ENCODE results near the gene KPNB1. TPM values are rescaled to one million over a fixed set of nuclear protein-coding genes. Genes with fewer than 3 reads are reported as not detected.

KPNB1 gene
- polyA plus RNA-seq, 2 of the 4 experiments (the other 2 are of a cell fraction) = 315 to 358 TPM

DNA sequence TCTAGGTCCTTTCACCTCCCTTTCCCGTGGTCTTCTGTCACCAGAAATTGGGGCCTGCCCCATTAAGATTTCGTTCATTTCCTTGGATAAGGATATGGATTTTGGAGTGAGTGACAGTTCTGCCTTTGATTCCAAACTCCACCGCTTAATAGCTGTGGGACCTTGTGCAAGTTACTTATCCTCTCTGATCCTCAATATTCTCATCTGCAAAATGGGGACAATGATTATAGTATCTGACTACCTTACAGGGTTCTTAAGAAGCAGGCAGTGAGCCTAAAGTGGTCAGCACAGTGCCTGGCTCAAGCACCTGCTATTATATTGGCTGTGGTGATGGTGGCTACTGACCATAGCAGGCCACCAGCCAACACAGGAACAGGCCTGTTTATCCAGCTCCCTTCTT, 59.9 kb downstream of the KPNB1 start:
- ChIA-PET CTCF (interaction anchor here (0.5 to 11.0 kb wide), 5 partner anchors 11 to 1787 kb away, joined by 3 to 130 read pairs (median 3); no protein-coding TSS in a partner anchor), POLR2A (no interaction called here)
- no peak overlapping the region for H3K4me2 ChIP-seq
- H3K4me3 ChIP-seq = no peak overlapping the region
- H3K9me3 ChIP-seq = no peaks in the 10 kb centered on the region
- H3K27ac ChIP-seq = no peak overlapping the region
- WGBS (ENCODE audit: missing lambda C conversion rate) = 81% methylated on average over 3 of the region's 3 CpGs
- FAIRE-seq (no peak), ATAC-seq (no peak), DNase-seq (ENCODE audit: low read depth in 1 of 2, low spot score in 1 of 2) (no peak)
- no peaks in the 10 kb centered on the region for H3K4me1 ChIP-seq
- TF ChIP-seq MAFK (IDR thresholded peaks at IDR 0.05; ENCODE audit: partially characterized antibody) (no peak), KDM1A (IDR thresholded peaks at IDR 0.05; ENCODE audit: low read depth) (0 out of 2 replicates have a peak, but pooled peaks have one; percentile 27)
- TF ChIP-seq, protein P1, sequence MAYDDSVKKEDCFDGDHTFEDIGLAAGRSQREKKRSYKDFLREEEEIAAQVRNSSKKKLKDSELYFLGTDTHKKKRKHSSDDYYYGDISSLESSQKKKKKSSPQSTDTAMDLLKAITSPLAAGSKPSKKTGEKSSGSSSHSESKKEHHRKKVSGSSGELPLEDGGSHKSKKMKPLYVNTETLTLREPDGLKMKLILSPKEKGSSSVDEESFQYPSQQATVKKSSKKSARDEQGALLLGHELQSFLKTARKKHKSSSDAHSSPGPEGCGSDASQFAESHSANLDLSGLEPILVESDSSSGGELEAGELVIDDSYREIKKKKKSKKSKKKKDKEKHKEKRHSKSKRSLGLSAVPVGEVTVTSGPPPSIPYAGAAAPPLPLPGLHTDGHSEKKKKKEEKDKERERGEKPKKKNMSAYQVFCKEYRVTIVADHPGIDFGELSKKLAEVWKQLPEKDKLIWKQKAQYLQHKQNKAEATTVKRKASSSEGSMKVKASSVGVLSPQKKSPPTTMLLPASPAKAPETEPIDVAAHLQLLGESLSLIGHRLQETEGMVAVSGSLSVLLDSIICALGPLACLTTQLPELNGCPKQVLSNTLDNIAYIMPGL (CRISPR knock-in tag; IDR thresholded peaks at IDR 0.05; ENCODE audit: borderline replicate concordance) = no peak

DNA sequence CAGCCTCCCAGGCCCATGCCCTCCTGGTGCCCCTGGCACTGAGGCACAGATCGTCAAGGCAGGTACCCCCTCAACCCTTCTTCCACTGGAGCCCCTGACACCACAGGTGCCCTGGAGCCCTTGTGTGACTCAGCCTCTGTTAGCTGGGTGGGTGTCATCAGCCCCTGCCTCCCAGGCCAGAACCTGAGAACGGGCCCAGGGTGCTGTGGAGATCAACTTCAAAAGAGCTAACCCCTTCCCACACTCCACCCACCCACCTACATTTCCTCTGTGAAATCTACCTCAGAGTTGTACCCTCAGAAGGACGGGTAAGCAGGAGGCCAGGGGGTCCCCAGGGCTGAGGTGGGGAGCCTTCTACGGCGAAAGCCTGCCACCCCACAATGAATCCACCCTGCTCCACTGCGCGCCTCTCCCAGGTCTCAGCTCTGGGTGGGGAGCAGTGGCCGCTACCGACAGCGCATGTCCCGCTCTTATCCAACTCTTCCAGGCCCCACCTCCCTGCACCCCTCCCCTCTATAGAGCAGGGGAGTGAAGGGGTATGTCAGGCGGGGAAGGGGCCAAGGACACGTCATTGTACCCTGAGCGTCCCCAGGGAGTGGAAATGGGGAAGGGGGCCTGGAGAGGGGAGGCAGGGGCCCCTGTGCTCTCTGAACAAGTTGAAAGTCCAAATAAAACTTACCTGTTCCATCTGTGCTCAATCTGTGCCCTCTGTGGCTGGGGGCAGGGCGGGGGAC, 61.8 kb downstream of the KPNB1 start:
- CTCF ChIA-PET = interaction anchor here (0.9 to 11.0 kb wide), 2 partner anchors 13 to 79 kb away, joined by 3 to 130 read pairs; no protein-coding TSS in a partner anchor

DNA sequence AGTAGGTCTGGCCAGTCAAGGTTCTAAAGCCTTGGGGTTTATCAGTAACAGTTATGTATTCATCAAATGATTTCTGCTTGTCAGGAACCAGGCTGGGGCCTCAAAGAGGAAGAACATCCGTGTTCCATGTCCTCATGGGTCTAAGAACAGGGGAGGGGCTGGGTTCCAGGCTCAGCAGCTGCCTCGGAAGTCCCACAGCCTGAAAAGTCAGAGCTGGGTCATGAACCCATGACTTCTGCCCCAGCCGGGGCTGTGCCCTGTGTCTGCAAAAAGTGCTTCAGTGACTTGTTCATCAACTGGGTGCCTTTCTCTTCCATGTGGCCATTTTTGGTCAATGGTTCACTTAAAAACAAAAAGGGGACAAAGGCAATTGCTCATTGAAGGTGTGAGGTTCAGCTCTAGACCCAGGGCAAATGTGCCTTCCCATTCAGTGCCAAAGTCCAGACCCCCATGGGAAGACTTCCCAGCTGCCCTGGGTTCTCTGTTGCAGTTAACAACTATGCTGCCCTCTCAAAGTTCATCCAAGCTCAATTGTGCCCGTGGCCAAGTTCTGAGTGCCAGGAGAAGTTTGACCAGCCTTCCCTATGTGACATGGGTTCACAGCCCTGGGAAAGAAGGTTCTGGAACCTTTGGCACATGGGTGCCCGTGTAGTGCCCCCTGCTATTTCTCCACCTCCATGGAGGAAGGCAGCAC, 62.8 kb downstream of the KPNB1 start:
- FAIRE-seq = no peak
- WGBS (ENCODE audit: missing lambda C conversion rate) = 23% methylated on average over 5 of the region's 5 CpGs
- no peak for TF ChIP-seq HOXB13 (CRISPR knock-in tag; IDR thresholded peaks at IDR 0.05; ENCODE audit: low read depth)
- TF ChIP-seq, protein P2, sequence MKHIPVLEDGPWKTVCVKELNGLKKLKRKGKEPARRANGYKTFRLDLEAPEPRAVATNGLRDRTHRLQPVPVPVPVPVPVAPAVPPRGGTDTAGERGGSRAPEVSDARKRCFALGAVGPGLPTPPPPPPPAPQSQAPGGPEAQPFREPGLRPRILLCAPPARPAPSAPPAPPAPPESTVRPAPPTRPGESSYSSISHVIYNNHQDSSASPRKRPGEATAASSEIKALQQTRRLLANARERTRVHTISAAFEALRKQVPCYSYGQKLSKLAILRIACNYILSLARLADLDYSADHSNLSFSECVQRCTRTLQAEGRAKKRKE (CRISPR knock-in tag; IDR thresholded peaks at IDR 0.05; ENCODE audit: low read depth) = no peak
- no peak for TF ChIP-seq BHLHE40 (IDR thresholded peaks at IDR 0.05; ENCODE audit: low read depth, low read length)
- TF ChIP-seq, protein P3, sequence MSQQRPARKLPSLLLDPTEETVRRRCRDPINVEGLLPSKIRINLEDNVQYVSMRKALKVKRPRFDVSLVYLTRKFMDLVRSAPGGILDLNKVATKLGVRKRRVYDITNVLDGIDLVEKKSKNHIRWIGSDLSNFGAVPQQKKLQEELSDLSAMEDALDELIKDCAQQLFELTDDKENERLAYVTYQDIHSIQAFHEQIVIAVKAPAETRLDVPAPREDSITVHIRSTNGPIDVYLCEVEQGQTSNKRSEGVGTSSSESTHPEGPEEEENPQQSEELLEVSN (IDR thresholded peaks at IDR 0.05; ENCODE audit: borderline replicate concordance, low read depth) = no peak
- TF ChIP-seq RARB (CRISPR knock-in tag; IDR thresholded peaks at IDR 0.05) = no peak
- TF ChIP-seq, protein P4, sequence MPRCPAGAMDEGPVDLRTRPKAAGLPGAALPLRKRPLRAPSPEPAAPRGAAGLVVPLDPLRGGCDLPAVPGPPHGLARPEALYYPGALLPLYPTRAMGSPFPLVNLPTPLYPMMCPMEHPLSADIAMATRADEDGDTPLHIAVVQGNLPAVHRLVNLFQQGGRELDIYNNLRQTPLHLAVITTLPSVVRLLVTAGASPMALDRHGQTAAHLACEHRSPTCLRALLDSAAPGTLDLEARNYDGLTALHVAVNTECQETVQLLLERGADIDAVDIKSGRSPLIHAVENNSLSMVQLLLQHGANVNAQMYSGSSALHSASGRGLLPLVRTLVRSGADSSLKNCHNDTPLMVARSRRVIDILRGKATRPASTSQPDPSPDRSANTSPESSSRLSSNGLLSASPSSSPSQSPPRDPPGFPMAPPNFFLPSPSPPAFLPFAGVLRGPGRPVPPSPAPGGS (IDR thresholded peaks at IDR 0.05) = no peak
- no peak for TF ChIP-seq CBX8 (IDR thresholded peaks at IDR 0.05)
- no peak for TF ChIP-seq SMC3 (IDR thresholded peaks at IDR 0.05)
- TF ChIP-seq, protein P5, sequence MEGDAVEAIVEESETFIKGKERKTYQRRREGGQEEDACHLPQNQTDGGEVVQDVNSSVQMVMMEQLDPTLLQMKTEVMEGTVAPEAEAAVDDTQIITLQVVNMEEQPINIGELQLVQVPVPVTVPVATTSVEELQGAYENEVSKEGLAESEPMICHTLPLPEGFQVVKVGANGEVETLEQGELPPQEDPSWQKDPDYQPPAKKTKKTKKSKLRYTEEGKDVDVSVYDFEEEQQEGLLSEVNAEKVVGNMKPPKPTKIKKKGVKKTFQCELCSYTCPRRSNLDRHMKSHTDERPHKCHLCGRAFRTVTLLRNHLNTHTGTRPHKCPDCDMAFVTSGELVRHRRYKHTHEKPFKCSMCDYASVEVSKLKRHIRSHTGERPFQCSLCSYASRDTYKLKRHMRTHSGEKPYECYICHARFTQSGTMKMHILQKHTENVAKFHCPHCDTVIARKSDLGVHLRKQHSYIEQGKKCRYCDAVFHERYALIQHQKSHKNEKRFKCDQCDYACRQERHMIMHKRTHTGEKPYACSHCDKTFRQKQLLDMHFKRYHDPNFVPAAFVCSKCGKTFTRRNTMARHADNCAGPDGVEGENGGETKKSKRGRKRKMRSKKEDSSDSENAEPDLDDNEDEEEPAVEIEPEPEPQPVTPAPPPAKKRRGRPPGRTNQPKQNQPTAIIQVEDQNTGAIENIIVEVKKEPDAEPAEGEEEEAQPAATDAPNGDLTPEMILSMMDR (IDR thresholded peaks at IDR 0.05) = no peak
- TF ChIP-seq MYC (IDR thresholded peaks at IDR 0.05; ENCODE audit: borderline replicate concordance, low read length) = no peak
- TF ChIP-seq NR3C1 (IDR thresholded peaks at IDR 0.05) = no peak
- TF ChIP-seq HOXB5 (CRISPR knock-in tag; IDR thresholded peaks at IDR 0.05) = no peak
- no peak for TF ChIP-seq FOXS1 (CRISPR knock-in tag; IDR thresholded peaks at IDR 0.05)
- no peak for TF ChIP-seq GATA3 (IDR thresholded peaks at IDR 0.05; ENCODE audit: borderline replicate concordance)
- TF ChIP-seq HOXA7 (CRISPR knock-in tag; IDR thresholded peaks at IDR 0.05) = no peak
- H3K9me3 ChIP-seq = no peaks in the 10 kb centered on the region
- no peak overlapping the region for H3K4me2 ChIP-seq
- ATAC-seq = no peak
- ChIA-PET POLR2A (no interaction called here), CTCF (interaction anchor here (0.9 to 11.0 kb wide), 2 partner anchors 13 to 14 kb away, joined by 3 to 130 read pairs; no protein-coding TSS in a partner anchor)
- no peak for DNase-seq (ENCODE audit: low read depth in 1 of 2, low spot score in 1 of 2)
- H3K4me1 ChIP-seq = no peaks in the 10 kb centered on the region; the same call in 2 of the 3 replicates
- no peak overlapping the region for H3K27ac ChIP-seq
- H3K4me3 ChIP-seq = no peak overlapping the region

More for the DNA sequence above, 61.8 kb downstream of the KPNB1 start:
- H3K4me3 ChIP-seq = no peak overlapping the region
- TF ChIP-seq NFE2L2 (conservative IDR thresholded peaks at IDR 0.05; ENCODE audit: low read length) = no peak
- no peak for TF ChIP-seq TP53 (CRISPR knock-in tag; IDR thresholded peaks at IDR 0.05)
- no peak for TF ChIP-seq FOSL2 (IDR thresholded peaks at IDR 0.05)
- no peak for TF ChIP-seq FOSL2 (CRISPR knock-in tag; IDR thresholded peaks at IDR 0.05)
- TF ChIP-seq ZSCAN20 (CRISPR knock-in tag; IDR thresholded peaks at IDR 0.05) = no peak
- no peak for TF ChIP-seq CBX2 (IDR thresholded peaks at IDR 0.05; ENCODE audit: borderline replicate concordance, low read depth)
- WGBS (ENCODE audit: missing lambda C conversion rate) = 85% methylated on average over 15 of the region's 15 CpGs
- no peak for ATAC-seq
- H3K27ac ChIP-seq = no peak overlapping the region
- H3K4me1 ChIP-seq = no peaks in the 10 kb centered on the region
- POLR2A ChIA-PET = no interaction called here
- no peaks in the 10 kb centered on the region for H3K9me3 ChIP-seq
- no peak for FAIRE-seq
- H3K4me2 ChIP-seq = no peak overlapping the region
- DNase-seq (ENCODE audit: low read depth in 1 of 2, low spot score in 1 of 2) = no peak

Data from A549 (cell line).